Panc1 (cell line): Measurements from ENCODE around the gene MDGA2. TPM values are rescaled to one million over a fixed set of nuclear protein-coding genes. Genes with fewer than 3 reads are reported as not detected.

Experiments used
- ATAC-seq: fragments of 200-7000 bp; cut with Tn5 transposase; 2 replicates; pipeline ENCODE4 v1.9.1; 2020; ENCODE audit warnings: mild to moderate bottlenecking, moderate library complexity
- BruUV-seq: library from RNA; stranded (reverse); fragments of 400-500 nt; replicated peaks from 2 replicates; lab custom pipeline; 2021; lab: Mats Ljungman, UMichigan
- CTCF ChIA-PET: fragments of 300-600 bp; sonication (Branson Sonifier 250); formaldehyde crosslinking; loops from one replicate; lab custom pipeline; 2022; ENCODE audit warnings: antibody characterized with exemption; lab: Charles Lee
- POLR2A ChIA-PET: fragments of 300-600 bp; sonication (Branson Sonifier 250); formaldehyde crosslinking; loops from one replicate; lab custom pipeline; 2022; ENCODE audit warnings: antibody characterized with exemption; lab: Charles Lee
- DNase-seq: peaks from one replicate; pipeline ENCODE4 v3.0.0-alpha.2; 2010; ENCODE audit warnings: low read depth, low spot score
- H3K27ac ChIP-seq: 2 replicates; pipeline ENCODE4 v1.5.1; 2011; ENCODE audit warnings: mild to moderate bottlenecking, low read length, inconsistent platforms
- H3K27me3 ChIP-seq: fragments of 200-500 bp; sonication (Bioruptor generic); 2 replicates; pipeline ENCODE4 v1.6.0; 2014; ENCODE audit warnings: low read length, inconsistent platforms; ENCODE audit not compliant: control insufficient read depth, insufficient read depth
- H3K36me3 ChIP-seq: fragments of 200-500 bp; sonication (Bioruptor generic); 2 replicates; pipeline ENCODE4 v1.5.1; 2014; ENCODE audit warnings: inconsistent platforms, mild to moderate bottlenecking, low read length, moderate library complexity; ENCODE audit not compliant: control insufficient read depth, insufficient read depth
- H3K4me1 ChIP-seq: 2 replicates; pipeline ENCODE4 v1.5.1; 2011; ENCODE audit warnings: inconsistent platforms, mild to moderate bottlenecking, low read length, moderate library complexity; ENCODE audit not compliant: control insufficient read depth, insufficient read depth
- H3K4me3 ChIP-seq, 2 experiments: 2 replicates each; pipeline ENCODE4 v1.5.1; 2011 to 2012; ENCODE audit warnings: low read depth in 2 of 2, low read length in 2 of 2, mild to moderate bottlenecking in 2 of 2, inconsistent platforms in 1 of 2, moderate library complexity in 1 of 2
- H3K9me3 ChIP-seq: fragments of 200-500 bp; sonication (Bioruptor generic); 2 replicates; pipeline ENCODE4 v1.5.1; 2014; ENCODE audit warnings: low read depth, mild to moderate bottlenecking, inconsistent platforms, low read length, moderate library complexity; ENCODE audit not compliant: control insufficient read depth, insufficient read depth
- CTCF ChIP-seq: fragments of 450-650 bp; IDR thresholded peaks from 2 replicates; pipeline ENCODE4 v1.5.1; 2017; ENCODE audit warnings: mild to moderate bottlenecking
- POLR2AphosphoS5 ChIP-seq: IDR thresholded peaks from 2 replicates; pipeline ENCODE4 v1.6.1; 2012; ENCODE audit warnings: mild to moderate bottlenecking, low read depth, low read length, moderate library complexity
- REST ChIP-seq, 2 experiments: IDR thresholded peaks; 2 replicates each; pipeline ENCODE4 v1.6.1; 2011 to 2012; ENCODE audit warnings: low read depth in 2 of 2, control low read depth in 1 of 2, low read length in 1 of 2, mild to moderate bottlenecking in 1 of 2, moderate library complexity in 1 of 2; ENCODE audit not compliant: insufficient read depth in 1 of 2
- SIN3A ChIP-seq: IDR thresholded peaks from 2 replicates; pipeline ENCODE4 v1.6.1; 2012; ENCODE audit warnings: low read depth, mild to moderate bottlenecking, low read length, moderate library complexity, borderline replicate concordance; ENCODE audit not compliant: insufficient read depth
- TCF7L2 ChIP-seq: IDR thresholded peaks from 2 replicates; pipeline ENCODE4 v1.6.1; 2011; ENCODE audit warnings: mild to moderate bottlenecking, low read depth, low read length, inconsistent platforms
- in situ Hi-C: cut with HindIII; loops from 2 replicates; pipeline ENCODE4 v1.10.0; 2016; ENCODE audit warnings: low sequenced_read_pairs, low pct_unique_long_range_greater_than_20kb
- intact Hi-C: fragments of 100-400 bp; cut with micrococcal nuclease; formaldehyde crosslinking; loops from one replicate; pipeline ENCODE4 v1.10.0; 2022; ENCODE audit not compliant: unreplicated experiment
- total RNA-seq: library from RNA; stranded (reverse); gene quantifications from one replicate; pipeline ENCODE4 v1.2.1, GENCODE V29; 2021; ENCODE audit not compliant: unreplicated experiment

The MDGA2 gene
- total RNA-seq, 1 experiment from 2014 or later: not detected

- no peak overlapping the region for H3K27ac ChIP-seq
- H3K36me3 ChIP-seq: no peaks in the 10 kb centered on the region
- no peak for DNase-seq
- no peaks in the 10 kb centered on the region for H3K27me3 ChIP-seq
- H3K4me3 ChIP-seq: no peak overlapping the region
- in situ Hi-C loops (no loop called here), intact Hi-C loops (no loop called here)
- no peaks in the 10 kb centered on the region for H3K9me3 ChIP-seq
- ATAC-seq: no peak
- BruUV-seq: no TSS peak
- ChIA-PET CTCF (no interaction called here), POLR2A (no interaction called here)
- TF ChIP-seq POLR2AphosphoS5: no peak
- no peak for TF ChIP-seq TCF7L2
- TF ChIP-seq SIN3A: no peak
- TF ChIP-seq CTCF: no peak
- TF ChIP-seq REST (IDR thresholded peaks at IDR 0.05; ENCODE audit: insufficient read depth in 1 of 2, low read depth in 2 of 2, low read length in 1 of 2): no peak
- no peaks in the 10 kb centered on the region for H3K4me1 ChIP-seq
These were observed 44.9 kb upstream of the MDGA2 start for GRCh38 chr14:47720281-47720680.

GRCh38 chr14:47715330-47715729, 39.9 kb upstream of the MDGA2 start:
- Histone ChIP-seq H3K36me3 (no peaks in the 10 kb centered on the region), H3K9me3 (no peaks in the 10 kb centered on the region), H3K27ac (no peak overlapping the region), H3K4me3 (no peak overlapping the region), H3K27me3 (no peaks in the 10 kb centered on the region), H3K4me1 (no peaks in the 10 kb centered on the region)
- ChIA-PET POLR2A (no interaction called here), CTCF (no interaction called here)
- intact Hi-C loops (no loop called here), in situ Hi-C loops (no loop called here)
- DNase-seq (no peak), ATAC-seq (no peak)
- TF ChIP-seq TCF7L2 (no peak), SIN3A (no peak), POLR2AphosphoS5 (no peak), REST (IDR thresholded peaks at IDR 0.05; ENCODE audit: insufficient read depth in 1 of 2, low read depth in 2 of 2, low read length in 1 of 2) (no peak), CTCF (no peak)
- BruUV-seq: no TSS peak
